HG03108 (cell line): ENCODE results near the gene ANO4.

Experiments
- ATAC-seq: cut with Tn5 transposase; IDR thresholded peaks from one replicate; pipeline ENCODE4 v1.9.1; 2021; ENCODE audit warnings: moderate library complexity; ENCODE audit not compliant: unreplicated experiment

The ANO4 gene

GRCh38 chr12:100942984-100943749 is 148.6 kb downstream of the ANO4 start:
- ATAC-seq, result no peak

GRCh38 chr12:100951756-100952155 is 157.2 kb downstream of the ANO4 start:
- ATAC-seq, result no peak

DNA sequence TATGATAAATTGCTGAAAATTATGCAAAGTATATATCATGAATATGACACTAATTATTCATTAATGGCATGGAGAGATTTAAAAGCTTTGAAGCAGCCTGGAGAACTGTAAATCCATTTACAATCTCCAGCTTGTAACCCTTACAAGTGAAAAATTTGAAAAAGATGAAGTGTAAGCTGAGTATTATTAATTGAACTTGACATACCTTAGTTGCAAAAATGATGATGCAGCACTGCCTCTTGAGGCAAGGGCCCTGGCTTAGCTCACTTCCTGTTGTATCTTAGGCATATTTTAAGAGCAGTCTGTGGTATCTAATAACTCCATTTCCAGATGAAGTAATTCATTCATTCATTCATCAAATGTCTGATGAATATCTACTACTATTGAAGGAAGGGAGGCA is 158.6 kb downstream of the ANO4 start:
- no peak for ATAC-seq

- ATAC-seq, result no peak
Observed at GRCh38 chr12:100953677-100954076, 159.1 kb downstream of the ANO4 start.

DNA sequence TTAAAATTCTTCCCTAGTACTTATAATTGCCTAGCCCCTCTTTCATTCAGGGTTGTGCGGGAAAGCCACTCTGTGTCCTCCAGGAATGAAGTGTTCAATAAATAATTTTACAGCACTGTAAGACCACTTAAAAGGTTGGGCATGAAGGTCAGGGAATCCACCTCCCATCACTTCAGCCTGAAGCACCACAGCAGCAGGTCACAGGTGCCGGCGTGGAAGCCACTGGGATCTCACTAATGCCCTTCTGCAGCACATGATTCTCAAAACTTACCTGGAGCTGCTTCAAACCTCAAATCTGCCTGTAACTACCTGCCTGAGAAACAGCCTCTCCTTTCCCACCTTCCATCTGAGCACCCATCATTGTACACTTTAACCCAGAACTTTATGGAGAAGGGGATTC is 159.5 kb downstream of the ANO4 start:
- no peak for ATAC-seq

DNA sequence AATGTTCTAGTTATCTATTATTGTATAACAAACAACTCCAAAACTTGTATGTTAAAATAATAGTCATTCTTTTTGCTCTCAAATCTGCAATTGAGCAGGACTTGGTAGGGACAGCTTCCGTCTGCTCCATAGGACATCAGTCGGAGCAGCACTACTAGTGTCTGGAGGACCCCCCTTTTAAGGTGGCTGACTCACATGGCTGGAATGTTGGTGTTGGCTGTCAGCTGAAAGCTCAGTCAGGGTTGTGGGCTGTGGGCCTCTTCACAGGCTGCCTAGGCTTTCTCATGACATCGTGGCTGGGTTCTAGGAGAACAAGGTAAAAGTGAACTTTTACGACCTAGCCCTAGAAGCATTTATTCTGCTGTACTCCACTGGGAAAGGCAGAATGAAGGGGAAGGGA is 160.6 kb downstream of the ANO4 start:
- no peak for ATAC-seq

DNA sequence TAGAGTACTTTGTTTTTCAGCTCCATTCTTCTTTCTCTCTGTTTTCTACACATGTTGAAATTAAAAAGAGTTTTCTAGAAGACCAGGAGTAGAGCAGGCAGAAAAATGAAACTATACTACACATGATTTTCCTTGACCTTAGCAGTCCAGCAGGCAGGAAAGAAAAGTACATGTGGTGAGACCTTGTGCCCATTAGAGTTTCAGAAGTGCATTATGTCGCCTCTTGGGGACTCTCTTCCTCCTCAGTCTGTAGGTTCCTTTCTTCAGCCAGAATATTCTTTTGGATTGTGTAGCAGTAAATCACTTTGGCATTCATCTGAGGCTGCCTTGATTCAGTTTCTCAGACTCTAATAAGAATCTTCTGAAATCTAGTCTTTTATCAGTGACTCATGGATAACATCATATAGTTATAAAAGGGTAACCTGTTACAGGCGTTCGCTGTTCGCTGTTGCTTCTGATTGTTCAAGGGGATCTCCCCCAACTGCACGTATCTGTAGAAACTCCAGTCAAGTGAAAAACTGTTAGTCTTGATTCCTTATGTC is 161.8 kb downstream of the ANO4 start:
- no peak for ATAC-seq

DNA sequence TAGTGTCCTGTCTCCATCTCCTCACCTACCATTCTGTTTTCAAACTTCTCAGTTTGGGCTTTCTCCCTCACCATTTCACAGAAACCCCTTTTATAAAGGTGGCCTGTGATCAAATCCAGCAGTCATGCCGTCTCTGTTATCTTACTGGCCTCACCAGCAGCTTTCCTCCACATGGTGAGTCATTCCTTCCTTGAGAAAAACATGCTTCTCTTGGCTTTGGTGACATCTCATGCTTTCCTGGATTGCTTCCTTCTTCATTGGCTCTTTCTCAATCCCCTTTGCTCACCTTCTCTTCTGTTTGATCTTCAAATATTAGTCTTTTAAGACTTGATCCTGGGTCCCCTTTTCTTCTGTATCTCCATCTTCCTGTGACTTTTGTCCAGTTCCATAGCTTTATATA is 164.9 kb downstream of the ANO4 start:
- no peak for ATAC-seq

DNA sequence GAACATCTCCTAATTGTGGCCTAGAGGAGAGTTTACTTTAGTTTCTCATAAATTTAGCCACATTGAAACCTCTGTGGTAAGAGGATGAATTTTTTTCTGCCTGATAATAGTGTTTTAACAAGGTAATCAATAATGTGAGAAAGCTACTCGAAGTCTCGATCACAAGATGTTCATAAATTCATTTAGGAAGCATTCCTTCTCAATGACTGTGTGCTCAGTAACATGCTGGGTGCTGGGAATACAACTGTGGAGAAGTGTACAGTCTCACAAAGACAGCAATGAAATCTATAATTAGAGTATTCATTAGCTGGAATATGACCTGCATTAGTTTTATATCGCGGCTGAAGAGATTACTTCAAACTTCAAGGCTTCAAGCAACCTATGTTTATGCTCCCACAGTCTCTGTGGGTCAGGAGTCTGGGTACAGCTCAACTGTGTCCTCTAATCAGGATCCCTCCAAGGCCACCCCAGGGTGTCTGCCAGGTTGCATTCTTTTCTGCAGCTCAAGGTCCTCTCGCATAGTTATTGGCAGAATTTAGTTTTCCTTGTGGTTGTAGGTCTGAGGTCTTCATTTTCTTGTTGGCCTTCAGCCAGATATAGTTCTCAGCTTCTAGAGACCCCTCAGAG is 167.6 kb downstream of the ANO4 start:
- no peak for ATAC-seq

DNA sequence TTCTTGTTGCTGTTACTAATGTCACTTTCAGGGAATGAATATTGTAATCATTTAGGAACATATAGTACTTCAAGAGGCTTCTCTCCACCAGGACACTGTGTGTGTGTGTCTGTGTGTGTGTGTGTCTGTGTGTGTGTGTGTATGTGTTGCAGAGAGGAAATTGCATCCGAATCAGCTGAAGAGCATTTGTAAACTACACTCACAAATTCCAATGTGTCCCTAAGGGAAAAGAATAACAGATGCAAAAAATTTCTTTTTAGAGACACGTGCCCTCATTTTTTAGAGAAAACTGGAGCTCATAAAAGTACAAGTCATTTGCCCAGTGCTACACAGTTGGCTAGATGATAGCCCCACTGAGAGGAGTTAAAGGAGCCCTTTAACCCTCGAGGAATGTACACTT is 168.8 kb downstream of the ANO4 start:
- no peak for ATAC-seq

GRCh38 chr12:100964028-100964427 is 169.5 kb downstream of the ANO4 start:
- no peak for ATAC-seq

GRCh38 chr12:100967189-100967588 is 172.6 kb downstream of the ANO4 start:
- no peak for ATAC-seq

DNA sequence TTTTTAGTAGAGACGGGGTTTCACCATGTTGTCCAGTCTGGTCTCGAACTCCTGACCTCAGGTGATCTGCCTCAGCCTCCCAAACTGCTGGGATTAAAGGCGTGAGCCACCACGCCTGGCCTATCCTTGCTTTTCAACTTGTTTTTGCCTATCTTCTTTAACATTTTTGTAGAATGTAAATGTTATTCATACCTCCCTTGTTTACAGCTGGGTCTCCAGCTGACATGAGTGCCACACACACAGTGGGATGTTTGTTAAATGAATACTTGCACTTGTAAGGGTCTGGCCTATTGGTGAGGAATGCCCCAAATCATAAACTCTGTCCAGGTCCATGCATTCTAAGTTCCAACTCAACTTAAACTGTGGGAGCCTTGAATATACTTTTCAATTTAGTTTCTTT is 176.3 kb downstream of the ANO4 start:
- no peak for ATAC-seq

DNA sequence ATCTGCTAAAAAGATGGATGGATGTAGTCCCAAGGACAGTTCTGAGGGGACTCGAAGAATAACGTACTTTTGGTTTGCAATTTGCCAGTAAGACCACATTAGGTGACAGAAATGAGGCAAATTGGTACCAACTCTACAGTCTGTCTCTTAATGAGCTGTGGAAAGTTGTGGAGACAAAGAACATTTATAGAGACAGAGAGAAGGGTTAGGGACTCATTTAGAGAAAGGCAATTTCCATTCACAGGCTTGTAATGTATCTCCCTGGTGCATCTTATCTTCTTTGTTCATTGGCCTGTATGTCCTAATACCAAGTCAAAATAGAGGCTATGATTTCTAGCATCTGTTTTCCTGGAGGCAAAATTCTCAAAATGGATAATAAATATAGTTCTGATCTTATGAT is 177.5 kb downstream of the ANO4 start:
- ATAC-seq, result no peak

- no peak for ATAC-seq
Observed at GRCh38 chr12:100974341-100974740, 179.8 kb downstream of the ANO4 start.

- ATAC-seq, result no peak
Observed at GRCh38 chr12:100974747-100975146, 180.2 kb downstream of the ANO4 start.

DNA sequence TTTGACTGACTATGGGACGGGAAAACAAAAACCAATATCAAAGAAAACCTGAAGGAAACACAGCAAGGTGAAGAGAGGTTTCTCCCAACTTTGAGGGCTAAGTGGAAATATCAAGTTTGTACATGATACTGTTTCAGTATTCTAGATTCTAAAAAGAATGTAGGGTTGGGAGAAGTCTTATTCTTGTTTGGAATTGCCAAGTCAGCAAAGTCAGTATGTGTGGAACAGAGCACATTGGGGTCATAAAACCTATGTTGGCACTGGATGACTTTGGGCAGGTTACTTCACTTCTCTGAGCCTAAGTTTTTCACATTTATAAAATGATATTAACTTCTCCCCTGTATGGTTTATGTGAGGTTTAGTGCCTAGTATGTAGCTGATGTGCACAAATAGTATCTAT is 182.2 kb downstream of the ANO4 start:
- no peak for ATAC-seq

DNA sequence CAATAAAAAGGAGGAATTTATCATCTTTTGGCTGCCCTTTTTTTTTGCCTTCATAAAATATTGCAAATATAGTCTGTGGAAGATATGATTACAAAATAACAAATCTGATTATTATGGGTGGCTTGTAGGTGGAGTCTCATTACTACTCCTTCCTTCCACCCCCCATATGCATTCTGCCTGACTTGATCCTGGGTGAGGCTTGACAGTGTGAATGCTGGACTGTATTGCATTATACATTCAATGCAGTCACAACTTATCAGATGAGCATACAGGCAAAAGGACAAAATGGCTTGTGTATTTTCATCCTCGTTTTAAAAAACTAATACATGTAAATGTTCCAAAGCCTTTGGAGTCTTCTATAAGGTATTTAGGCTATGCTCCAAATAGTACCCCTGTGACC is 186.3 kb downstream of the ANO4 start:
- no peak for ATAC-seq

DNA sequence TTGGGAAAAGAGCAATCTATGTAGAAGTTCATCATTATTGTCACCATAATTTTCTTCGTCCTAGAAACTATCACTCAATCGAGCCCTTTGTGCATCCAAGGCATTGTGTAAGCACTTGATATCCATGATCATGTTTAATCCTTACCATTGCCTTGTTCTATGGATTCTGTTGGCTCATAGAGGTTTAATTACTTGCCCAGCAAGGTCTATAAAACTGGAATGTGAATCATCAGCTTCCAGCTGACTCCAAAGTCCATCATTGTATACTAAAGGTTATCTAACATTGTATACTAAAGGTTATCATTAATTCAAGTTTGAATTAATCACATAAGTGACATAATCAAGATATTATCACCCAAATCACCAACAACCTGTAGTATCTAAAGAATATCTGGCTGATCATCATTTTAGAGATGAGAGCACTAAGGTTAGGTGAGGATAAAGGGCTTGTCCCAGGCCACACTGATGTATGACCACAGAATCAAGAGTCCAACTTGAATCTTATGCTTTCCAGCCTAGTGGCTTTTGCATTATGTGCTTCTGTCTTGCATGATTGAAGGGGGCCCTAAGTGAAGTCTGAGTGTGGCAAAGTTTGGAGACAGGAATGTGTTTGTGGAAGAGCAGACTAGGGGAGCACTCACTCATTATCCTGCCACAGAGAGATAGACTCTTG is 188.1 kb downstream of the ANO4 start:
- ATAC-seq, result no peak

DNA sequence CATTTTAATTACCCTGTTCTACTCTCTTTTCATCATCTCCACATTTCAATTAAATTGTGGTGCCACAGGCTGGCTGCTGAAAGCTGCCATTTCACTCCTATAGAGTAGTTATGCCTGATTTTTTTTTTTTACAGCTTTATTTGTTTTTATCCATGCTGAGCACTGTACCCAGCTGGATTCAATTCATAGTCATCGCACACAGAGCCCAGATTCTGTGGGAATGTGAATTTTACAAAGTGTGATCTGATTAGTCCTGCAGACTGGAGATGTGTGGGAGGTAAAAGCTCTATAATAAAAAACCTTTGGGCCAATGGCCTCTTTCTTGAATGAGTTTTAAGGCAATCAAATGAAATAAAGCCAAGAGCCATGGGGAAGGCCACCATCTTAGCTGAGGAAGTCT is 190.2 kb downstream of the ANO4 start:
- no peak for ATAC-seq

DNA sequence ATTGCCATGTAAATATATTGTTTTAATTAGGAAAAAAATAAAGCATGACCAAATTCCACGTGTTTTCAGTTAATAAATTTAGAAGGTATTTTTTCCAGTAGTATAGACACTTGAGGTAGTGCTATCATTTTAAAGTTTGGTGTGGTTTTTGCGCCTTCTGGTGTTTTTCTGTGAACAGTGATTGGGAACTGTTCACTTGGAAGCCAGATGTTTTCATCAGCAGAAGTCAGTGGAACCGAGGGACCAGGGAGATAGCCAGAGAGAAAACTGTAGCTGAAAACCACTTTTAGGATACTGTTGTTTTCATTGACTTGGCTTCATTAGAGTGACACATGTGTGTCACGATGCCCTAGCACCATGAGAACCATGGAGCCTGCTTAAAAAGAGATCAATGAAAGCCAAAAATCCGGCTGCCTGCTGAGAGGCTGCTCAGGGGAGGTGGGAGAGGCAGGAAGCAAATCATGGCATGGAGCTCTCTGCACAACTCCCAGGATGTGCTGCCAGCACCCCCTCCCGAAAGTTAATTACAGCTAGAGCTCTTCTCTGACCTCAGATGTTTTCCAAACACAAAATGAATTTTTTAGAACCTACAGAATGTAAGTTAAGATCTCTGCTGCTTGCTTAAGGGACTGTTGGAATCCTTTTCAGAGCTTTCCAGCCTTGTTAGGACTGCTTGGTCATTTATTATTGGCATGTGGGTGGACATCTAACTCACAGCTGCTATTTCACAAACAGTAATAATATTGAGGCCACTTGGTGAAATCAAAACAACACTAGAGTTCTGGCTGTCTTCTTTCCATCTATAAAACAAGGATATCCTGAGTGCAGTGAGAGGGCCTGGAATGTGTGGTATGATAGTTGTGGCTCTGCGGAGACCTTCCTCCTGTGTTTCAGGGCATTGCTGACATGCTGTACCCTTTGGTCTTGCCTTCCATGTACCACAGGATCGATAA is 192.3 kb downstream of the ANO4 start:
- ATAC-seq, result no peak
